GM21360 (cell line): ENCODE results near the gene C3orf20.
"Not testable (repeated sequence)": the region's sequence is repeated elsewhere in the genome, so short reads cannot be mapped to it uniquely, and the experiment has no call there.

Experiments
- ATAC-seq: cut with Tn5 transposase; IDR thresholded peaks from one replicate; pipeline ENCODE4 v1.9.1; 2021; ENCODE audit warnings: mild to moderate bottlenecking, moderate library complexity; ENCODE audit not compliant: unreplicated experiment

The C3orf20 gene

DNA sequence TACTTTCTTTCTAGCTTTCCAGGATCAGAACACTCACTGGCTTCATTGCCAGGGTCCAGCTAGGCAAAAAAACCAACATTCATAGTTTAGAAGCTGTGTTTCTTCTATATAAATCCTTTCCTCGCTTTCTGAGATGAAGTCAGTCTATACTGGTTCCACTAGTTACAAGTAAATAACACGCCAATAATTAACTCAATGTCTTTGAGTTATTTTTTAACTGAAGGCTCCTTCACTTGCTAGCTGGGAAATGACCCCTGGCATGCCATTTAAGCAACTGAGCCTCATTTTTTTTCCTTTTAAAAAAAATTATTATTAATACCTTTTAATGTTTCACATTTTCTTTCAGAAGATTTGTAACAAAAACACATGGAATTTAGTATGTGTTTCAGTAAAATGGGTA is 25.5 kb upstream of the C3orf20 start:
- ATAC-seq, result no peak

DNA sequence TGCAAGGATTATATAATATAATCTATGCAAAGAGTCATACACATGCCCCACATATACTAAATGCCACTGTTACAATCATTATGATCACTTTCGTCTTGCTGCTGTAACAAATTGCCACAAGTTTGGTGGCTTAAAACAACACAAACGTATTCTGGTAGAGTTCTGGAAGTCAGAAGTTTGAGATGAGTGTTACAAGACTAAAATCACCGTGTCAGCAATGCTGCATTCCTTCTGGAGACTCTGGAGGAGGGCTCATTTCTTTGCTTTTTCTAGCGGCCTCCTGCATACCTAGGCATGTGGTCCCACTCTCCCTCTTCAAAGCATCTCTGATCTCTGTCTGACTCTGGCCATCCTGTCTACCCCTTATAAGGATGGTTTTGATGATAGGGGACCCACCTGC is 24.7 kb upstream of the C3orf20 start:
- ATAC-seq, result no peak

DNA sequence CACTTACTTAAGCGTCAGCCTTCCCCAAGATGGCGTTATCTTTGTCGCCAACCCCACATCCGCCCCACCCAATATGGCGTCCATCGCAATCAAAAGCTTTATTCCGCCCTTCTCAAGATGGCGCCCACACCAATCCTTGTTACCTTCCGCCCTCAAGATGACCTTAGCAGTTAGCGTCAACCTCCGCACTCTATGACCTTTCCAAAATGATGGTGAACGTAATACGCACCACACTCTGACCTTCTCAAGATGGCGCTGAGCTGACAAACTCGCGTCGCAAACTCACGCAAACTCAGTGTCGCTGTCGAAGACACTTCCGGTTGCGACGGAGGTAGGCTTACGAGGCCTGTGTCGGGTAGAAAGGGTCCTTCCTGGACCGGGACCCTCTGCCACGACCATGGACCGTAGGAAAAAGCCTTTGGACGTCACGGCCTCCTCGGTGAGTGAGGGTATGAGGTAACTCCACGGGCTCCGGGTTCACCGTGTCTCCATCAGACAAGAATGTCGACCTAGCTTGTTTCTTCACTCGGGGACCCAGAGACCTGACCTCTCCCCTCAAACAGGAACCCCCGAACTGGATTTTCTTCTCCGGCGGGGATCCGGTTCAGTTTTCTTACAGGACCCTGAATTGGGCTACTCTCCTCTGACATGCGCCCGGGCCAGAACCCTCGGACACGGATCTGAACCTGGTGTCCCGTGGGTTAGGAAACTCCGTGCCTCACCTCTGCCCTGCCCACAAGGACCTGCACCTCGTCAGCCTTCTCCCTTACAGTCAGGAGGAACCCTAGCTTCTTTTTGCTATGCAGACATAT is 23.3 kb upstream of the C3orf20 start, which contains the start of gene CCDC174:
TSS of gene CCDC174 (plus strand) at position 323 of the 812 bp plus-strand sequence. CDS start at position 398, 75 bp downstream.
- ATAC-seq, result peak; percentile 98

DNA sequence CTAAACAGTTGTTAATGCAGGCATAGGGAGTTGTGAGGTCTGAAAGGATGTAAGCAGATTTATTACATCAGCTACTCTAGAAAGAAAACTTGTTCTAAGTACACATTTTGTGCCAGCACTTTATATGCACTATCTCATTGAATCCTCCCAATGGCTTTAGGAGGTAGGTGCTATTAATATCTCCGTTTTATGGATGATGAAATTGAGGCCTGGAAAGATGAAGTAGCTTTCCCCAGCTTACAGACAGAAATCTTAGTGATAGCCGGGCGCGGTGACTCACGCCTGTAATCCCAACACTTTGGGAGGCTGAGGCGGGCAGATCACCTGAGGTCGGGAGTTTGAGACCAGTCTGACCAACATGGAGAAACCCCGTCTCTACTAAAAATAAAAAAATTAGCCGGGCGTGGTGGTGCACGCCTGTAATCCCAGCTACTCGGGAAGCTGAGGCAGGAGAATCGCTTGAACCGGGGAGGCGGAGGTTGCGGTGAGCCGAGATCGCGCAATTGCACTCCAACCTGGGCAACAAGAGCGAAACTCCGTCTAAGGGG is 22.5 kb upstream of the C3orf20 start:
- ATAC-seq, result not testable (repeated sequence)

DNA sequence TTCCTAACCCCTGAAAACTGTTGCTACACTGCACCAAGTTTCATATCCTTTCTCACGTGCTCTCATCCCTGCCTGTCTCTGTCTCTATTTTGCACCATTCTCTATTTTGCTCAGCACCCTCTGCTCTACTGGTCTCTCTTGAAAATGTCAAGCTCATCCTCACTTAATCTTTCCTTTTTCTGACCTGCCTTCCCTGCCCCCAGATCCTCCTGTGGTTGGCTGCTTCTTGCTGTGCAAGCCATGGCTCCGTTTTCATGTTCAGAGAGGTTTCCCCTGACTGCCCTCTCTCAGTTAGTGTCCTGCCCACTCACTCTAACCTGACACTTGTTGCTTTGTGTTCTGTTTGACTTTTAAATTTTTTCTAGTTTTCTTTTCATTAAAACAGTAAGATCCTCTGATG is 17.4 kb upstream of the C3orf20 start:
- peak; percentile 37 for ATAC-seq

DNA sequence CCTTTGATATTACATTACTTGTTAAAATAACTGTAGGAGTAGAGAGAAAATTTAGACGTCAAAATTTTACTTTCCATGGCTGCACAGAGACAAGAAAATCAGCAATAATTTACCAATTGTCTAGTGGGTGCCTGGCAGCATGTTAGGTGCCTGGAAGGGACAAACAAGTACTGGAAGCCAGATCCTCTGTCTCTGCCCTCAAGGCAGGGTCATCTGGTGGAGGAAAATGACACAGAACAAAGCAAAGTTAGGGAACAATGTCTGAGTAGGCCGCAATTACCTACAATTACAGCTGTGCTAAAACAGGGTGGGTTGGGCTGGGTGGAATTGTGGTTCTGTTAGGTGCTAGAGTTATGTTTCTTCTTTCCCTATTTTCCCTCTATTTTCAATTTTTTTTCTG is 16.0 kb upstream of the C3orf20 start:
- ATAC-seq, result no peak

DNA sequence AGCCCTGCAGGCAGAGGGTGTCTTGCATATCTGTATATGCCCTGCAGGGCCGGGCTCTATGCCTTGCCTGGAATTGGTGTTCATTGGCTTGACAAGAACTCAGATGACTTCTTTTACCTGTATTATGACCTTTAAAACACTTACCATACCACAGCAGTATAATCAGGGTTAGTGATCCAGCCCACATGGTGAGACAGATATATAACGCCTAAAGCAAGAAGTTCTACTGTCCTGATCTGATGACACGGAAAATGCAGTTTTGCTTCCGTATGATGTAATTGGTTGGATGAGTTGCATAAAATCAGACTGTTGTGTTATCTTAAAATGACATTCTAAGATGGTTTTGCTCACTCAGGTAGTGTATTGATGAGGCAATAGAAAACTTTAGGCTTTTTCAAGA is 14.0 kb upstream of the C3orf20 start:
- no peak for ATAC-seq

DNA sequence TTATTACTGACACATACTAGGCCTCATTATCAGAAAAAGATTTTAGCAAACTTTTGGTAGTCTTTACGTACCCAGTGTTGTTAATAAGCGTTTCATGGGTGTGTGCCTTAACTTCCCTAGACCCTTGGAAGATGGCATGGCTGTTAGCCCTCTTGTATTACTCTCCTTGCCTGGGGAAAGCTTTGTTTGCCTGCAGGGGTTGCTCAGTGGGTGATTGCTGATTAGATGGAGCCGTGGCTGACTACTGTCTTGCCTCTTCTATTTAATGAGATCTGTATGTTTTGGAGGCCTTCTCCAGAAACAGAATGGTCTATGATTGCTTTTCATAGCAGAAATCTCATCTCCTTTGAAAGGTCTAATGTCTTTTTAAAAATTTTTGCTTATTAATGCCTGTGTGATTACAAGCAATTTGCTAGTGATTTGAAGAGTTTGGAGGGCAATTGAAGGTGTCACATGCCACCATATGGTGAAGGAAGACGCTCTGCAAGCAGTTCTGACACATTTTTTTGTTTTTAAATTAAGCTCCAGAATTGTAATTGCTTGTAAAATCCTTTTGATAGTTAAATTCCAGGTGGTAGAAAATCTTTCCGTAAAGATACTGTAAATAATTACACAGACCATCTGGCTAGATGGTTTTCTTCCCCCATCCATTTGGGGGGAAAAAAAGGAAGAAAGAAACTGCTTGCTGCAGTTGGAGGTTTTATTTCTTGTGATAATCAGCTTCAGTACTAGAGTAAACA is 11.4 kb upstream of the C3orf20 start:
- ATAC-seq, result no peak

DNA sequence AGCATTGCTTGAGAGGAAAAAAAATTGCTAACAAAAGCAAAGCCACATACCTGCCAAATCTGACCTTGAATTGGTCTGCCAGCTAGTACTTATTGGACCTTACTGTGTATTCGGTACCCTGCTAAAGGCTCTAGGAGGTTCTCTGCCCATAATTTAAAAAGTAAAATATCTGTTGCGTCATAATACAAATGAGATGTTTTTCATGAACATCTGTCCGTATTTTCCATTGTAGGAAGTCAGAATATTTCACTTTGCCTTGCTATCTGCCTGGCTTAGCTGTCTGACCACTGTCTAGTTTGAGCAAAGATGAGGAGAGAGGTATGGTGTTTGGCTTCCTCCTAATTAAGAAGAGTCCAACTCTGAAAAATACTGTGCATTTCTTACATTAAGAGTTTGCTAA is 10.8 kb upstream of the C3orf20 start:
- ATAC-seq, result no peak

DNA sequence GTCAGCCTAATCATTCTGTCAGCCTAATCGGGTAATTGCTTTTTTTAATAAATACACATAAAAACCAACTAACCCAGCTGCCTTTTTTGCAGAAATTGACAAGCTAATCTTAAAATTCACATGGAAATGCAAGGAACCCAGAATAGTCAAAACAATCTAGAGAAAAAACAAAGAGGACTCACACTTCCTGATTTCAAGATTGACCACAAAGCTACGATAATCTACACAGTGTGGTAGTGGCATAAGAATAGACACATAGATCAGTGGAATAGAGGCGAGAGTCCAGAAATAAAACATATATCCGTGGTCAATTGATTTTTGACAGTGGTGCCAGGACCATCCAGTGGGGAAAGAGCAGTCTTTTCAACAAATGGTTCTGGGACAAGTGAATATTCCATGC is 2.4 kb upstream of the C3orf20 start:
- ATAC-seq, result no peak

DNA sequence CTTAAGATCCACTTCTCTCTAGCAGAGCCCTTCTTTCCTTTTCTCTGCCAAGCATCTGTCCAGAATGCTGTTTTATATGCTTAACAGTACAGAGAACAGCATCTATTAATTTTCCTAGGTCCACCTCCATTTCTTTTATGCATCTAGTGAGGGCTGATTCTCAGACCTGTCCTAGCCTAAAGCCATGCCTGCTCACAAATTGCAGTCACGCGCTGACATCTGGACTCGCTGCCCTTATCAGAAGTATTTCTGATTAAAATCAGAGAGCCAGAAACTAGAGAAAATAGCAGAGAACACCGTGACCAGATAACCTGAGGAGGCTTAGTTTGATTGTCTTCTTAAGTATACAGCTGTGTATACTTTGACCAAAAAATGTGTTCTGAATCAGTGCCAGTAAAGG is 1.9 kb downstream of the C3orf20 start:
- ATAC-seq, result no peak

DNA sequence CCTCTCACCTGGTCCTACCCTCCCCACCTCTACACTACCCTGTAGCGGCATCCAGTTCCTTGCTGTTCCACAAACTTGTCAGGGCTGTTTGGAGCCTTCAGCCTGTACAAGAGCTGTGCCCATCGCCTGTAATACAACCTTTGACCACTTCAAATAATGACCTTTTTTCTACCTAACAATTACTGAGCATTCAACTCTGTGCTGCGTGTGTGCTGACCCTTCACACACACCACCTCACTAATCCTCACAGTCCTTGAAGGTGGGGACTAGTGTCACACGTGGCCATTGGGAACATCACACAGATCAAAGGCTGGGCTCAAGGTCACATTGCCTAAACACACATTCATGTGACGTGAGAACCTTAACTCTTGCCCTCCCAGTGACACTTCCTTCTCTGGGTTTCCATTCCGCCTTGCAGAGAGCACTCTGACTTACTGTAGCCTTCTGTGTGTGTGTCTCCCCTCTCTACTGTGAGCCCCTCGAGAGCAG is 3.1 kb downstream of the C3orf20 start:
- no peak for ATAC-seq

DNA sequence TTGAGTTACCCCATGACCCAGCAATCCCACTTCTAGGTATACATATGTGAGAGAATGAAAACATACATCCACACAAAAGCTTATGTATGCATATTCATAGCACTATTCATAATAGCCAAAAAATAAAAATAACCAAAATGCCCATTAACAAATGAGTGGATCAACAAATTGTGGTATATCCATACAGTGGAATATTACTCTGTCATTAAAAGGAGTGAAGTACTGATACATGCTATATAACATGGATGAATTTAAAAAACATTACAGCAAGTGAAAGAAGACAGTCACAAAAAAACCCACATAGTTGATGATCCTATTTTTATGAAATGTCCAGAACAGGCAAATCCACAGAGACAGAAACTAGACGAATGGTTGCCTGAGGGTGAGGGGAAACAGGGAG is 5.2 kb downstream of the C3orf20 start:
- ATAC-seq, result no peak

DNA sequence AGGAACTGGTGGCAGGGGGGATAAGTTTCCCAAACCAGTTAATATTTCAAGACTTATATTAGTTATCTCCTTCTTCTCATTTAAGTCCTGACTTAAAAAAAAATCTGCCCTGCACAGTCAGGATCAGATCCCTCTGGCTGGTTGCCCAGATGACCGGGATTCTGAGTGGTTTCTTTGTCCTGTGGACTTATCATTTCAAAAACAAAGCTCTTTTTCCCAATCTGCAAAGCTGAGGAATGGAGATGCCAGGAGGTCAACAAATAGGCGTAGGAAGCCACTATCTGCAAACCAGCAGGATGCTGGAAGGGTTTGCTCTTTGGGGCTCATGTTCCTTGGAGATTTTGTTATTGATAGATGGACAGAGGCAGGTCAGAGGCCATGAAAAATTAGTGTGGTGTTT is 5.8 kb downstream of the C3orf20 start:
- no peak for ATAC-seq

DNA sequence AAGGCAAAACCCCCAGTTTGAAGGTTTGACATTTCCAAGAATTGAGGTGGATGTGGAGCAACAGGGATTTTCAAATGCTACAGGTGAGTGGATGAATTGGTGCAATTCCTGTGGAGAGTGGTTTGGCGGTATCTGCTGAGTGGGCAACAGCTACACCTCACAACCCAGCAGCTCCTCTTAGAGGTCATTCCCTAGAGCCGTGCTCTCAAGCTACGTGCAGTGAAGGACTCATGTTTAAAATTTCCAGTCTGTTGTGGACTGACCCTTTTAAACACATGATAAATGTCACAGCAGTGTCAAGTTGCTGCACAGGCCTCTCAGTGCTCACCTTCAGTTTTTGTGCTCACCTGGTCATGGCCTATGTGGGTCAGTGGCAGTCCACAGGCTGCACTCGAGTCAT is 9.5 kb downstream of the C3orf20 start:
- ATAC-seq, result no peak

DNA sequence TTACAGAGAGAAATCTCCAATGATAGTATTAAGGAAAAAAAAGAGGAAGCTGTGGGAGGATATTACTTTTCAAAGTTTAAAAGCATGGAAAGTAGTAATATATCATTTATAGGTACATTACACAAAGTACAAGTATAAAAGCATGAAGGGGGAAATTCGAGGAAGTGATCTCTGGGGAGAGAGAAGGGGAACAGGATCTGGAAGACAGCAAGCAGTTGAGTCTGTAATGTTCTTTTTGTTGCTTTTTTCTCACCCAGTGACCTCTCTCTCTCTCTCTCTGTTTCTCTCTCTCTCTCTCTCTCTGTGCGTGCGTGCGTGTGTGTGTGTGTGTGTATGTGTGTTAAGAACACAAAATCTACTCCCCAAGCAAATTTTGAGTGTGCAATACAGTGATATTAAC is 10.2 kb downstream of the C3orf20 start:
- ATAC-seq, result no peak

DNA sequence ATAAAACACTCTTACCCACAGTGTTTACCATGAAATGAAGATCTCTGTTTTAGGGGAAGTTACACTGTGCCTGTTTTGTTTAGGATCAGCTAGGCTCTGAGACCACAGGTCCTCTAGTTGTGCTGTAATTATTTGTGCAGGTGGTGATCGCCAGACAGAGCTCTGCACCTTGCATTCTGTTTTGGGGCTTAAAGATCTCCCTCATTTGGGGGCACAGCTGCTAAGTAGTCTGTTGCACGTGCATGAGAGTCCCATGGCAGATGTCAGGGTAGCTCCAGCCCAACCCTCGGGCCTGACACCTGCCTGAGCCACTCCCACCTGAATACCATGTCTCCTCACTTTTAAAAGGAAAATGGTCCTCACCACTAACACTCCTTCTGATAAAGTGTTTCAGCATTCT is 12.4 kb downstream of the C3orf20 start:
- no peak for ATAC-seq

DNA sequence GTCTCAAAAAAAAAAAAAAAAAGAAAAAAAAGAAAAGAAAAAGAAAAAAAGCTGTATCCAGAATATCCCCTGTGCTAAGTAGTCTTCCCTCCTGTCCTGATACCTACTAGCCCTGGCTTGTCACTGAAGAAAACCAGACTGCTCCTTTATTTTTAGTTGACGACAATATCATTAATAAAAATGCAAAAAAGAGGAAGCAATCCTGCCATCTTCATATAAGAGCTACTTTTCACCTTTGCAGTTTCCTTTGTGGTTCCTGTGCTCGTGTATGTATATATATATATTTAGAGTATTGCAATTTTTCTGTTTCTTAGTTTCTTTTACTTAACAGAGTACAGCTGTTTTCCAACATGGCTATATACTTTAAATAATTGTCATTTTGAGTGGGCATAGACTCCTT is 13.6 kb downstream of the C3orf20 start:
- ATAC-seq, result peak; percentile 35

DNA sequence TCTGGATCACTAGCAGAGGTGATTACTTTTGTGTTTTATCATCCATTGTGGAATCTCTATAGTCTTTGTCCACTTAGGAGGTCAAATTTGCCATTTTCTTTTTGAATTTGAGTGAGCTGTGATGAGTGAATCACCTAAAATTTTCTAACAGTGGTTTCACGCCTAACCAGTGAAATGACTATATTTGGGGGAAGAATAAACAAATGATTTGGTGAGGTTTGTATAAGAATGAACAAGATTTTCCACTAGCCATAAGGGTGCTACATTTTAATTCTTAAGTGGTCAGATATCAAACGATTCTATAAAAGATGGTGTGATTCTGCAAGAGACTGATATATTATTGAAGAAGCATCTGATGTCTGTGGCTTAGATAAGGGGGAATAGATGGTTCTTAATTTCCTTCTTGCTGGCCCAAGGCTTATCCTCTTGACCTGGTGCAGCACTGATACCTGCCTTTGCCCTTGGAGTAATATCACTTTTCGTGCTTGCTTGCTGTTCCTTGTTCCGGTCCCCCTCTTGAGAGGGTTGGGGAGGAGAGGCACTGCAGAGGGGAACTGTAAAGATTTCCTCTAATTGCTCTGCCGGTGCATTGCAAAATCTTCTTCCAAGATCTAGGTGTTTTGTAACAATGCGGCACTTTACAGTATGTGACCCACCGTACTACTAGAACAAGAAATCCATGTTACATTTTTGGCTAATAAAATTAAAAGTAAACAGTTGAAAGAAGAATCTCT is 14.5 kb downstream of the C3orf20 start:
- ATAC-seq, result peak; percentile 38

DNA sequence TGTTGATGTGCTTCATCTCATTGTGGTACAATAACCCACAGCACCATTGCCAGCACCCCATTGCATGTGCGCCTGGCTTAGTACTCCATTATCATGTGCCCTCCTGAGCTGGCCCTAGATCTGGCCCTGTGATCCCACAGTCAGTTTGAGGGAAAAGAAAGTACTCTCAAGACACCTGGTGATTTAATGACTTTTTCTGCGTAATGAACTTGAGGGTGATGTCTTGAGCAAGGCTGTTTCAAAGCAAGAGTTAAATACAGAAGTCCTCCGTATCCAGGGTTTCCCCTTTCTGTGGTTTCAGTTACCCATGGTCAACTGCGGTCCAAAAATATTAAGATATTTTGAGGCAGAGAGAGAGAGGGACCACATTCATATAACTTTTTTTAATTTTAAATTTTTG is 16.3 kb downstream of the C3orf20 start:
- ATAC-seq, result peak; percentile 41

DNA sequence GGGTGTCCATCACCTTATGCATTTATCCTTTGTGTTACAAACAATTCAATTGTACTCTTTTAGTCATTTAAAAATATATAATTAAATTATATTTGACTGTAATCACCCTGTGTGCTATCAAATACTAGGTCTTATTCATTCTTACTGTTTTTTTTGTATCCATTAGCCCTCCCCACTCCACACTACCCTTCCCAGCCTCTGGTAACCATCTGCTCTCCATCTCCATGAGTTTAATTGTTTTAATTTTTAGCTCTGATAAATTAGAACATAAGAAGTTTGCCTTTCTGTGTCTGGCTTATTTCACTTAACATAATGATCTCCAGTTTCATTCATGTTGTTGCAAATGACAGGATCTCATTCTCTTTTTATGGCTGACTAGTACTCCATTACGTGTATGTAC is 16.8 kb downstream of the C3orf20 start:
- no peak for ATAC-seq
